ENCODE results near the gene MMP12.

MMP12 gene

DNA sequence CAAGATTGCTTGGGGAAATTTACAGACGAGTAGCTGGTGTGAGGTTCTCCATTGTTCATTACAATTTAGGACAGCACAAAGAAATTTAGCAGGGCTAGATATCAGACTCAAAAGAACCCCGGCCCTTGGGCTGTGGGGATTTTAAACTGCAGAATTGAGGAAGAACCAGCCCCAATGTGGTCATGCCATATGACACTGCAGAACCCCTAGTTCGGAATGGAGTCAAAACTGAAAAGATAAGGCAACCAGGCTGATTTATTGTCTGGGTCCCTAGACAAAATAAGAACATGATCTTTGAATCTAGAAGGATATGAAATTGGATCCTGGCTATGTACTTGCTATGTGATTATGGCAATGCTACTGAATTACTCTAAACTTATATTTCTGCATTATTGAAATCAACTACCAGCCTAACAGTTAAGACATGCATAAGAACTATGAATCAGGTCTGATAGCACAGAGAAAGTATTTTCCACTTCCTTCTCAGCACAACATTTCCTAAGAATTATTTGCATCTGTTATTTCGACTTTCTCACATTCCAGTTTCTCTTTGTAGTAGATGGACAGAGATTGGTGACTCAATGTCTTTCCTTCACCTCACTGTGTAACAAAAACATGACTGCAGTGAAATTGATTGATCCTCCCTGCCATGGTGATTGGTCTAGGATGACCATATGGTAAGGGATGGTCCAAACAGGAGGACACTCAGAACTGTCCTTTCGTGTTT, 44.6 kb downstream of the MMP12 start:
- TF ChIP-seq, protein P1, sequence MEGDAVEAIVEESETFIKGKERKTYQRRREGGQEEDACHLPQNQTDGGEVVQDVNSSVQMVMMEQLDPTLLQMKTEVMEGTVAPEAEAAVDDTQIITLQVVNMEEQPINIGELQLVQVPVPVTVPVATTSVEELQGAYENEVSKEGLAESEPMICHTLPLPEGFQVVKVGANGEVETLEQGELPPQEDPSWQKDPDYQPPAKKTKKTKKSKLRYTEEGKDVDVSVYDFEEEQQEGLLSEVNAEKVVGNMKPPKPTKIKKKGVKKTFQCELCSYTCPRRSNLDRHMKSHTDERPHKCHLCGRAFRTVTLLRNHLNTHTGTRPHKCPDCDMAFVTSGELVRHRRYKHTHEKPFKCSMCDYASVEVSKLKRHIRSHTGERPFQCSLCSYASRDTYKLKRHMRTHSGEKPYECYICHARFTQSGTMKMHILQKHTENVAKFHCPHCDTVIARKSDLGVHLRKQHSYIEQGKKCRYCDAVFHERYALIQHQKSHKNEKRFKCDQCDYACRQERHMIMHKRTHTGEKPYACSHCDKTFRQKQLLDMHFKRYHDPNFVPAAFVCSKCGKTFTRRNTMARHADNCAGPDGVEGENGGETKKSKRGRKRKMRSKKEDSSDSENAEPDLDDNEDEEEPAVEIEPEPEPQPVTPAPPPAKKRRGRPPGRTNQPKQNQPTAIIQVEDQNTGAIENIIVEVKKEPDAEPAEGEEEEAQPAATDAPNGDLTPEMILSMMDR (IDR thresholded peaks at IDR 0.05; ENCODE audit: low read depth, low read length) = no peak
- no peak for DNase-seq (ENCODE audit: extremely low read depth, low read depth)

DNA sequence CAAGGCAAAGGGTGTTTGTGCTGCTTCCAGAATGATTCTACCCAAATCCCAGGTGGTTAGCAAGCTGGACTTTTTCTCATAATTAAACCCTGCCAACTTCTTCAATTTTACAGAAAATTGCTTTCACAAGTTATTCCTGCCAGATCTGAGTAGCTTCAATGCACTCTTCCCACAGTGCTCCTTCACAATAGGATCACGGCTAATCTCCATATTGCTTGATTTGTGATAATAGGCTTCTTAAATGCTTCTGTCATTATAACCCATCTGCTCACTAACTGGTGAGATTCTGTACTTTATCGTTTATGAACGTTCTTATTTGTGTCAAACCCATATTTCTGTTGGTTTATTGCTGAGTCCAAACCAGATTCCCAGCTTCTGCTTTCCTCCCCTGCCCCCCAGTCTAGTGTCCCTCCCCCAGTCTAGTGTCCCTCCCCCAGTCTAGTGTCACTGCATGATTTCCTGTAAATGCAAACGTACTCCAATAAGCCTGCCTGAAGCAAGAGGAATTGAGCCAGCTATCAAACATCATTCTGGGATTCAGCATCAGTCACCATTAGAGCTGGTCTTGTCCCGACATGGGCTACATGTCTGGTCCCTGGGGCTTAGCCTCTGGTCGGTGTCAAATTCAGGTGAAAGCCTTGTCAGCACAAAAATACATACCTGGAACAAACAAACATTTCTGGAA, 45.3 kb downstream of the MMP12 start:
- DNase-seq (ENCODE audit: extremely low read depth, low read depth) = no peak
- TF ChIP-seq, protein P1 (IDR thresholded peaks at IDR 0.05; ENCODE audit: low read depth, low read length) = no peak

DNA sequence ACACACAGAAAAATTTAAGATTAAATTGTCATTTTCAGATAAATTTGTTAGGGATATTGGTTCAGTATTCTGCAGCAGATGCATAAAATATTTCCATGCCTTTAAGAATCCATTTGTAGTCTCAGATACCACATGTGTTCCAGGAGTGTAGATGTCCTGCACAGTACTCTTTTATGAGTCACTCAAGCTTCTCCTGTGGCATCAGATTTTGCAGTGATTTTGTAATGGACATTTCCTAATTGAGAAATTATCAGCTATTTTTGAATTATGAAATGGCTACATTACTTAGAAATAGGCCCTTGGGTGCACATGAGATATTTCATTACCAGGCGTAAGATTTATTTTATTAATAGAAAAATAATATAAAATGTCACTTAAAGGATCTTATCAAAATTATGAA, 50.2 kb downstream of the MMP12 start:
- no peak for DNase-seq (ENCODE audit: extremely low read depth, low read depth)
- TF ChIP-seq, protein P1 (IDR thresholded peaks at IDR 0.05; ENCODE audit: low read depth, low read length) = no peak

DNA sequence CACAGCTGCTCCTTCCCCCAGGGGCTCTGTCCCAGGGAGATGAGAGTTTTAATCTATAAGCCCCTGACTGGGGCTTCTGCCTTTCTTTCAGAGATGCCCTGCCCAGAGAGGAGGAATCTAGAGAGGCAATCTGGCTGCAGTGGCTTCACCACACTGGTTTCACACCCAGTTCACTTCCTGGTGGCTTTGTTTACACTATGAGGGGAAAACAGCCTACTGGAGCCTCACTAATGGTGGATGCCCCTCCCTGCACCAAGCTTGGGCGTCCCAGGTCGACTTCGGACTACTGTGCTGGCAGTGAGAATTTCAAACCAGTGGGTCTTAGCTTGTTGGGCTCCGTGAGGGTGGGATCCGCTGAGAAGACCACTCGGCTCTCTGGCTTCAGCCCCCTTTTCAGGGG, 55.3 kb downstream of the MMP12 start:
- DNase-seq (ENCODE audit: extremely low read depth, low read depth) = no peak
- TF ChIP-seq, protein P1 (IDR thresholded peaks at IDR 0.05; ENCODE audit: low read depth, low read length) = no peak

DNA sequence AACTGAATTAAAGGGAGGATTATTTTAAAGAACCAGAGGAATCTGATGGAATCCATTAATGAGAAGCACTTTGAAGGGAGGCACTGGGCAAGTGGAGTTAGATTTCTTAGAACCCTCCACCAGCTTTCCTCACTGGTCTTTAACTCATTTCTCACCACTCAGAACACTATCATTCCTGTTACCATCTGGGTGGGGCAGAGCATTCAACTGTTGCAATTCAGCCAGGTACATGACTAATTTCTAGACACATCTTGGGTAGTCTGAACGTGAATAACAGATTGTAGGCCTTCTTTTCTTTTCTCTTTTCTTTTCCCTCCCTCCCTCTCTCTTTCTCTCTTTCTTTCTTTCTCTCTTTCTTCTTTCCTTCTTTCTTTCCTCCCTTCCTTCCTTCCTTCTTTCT, 61.3 kb downstream of the MMP12 start:
- TF ChIP-seq, protein P1 (IDR thresholded peaks at IDR 0.05; ENCODE audit: low read depth, low read length) = no peak
- no peak for DNase-seq (ENCODE audit: extremely low read depth, low read depth)

All from AG09319 (cell line).